CD14-positive monocyte (primary cell): ENCODE data around the gene GFRA3. TPM values are rescaled to one million over a fixed set of nuclear protein-coding genes. Genes with fewer than 3 reads are reported as not detected.

Experiments used
- DNase-seq, 3 donors: peaks; one replicate each; pipeline ENCODE4 v3.0.0-alpha.2; 2011 to 2022
- H2AFZ ChIP-seq: 2 replicates; pipeline ENCODE4 v1.6.0; 2012; ENCODE audit warnings: mild to moderate bottlenecking, low read depth, low read length, inconsistent platforms; ENCODE audit not compliant: insufficient read depth, poor library complexity, severe bottlenecking
- H3K27ac ChIP-seq, 2 donors: 1 replicate in 1 of 2; 2 replicates in 1 of 2; pipeline ENCODE4 v1.5.1; 2012 to 2013; ENCODE audit warnings: low read length in 2 of 2, control low read depth in 1 of 2, inconsistent platforms in 1 of 2, low read depth in 1 of 2, mild to moderate bottlenecking in 1 of 2
- H3K27me3 ChIP-seq, 2 donors: one replicate each; pipeline versions ENCODE4 v1.6.0 to v1.6.1; 2011 to 2013; ENCODE audit warnings: low read length in 2 of 2; ENCODE audit not compliant: control insufficient read depth in 2 of 2, insufficient read depth in 2 of 2
- H3K36me3 ChIP-seq, 2 donors: replicated peaks in 1 of 2; 1 replicate in 1 of 2; 2 replicates in 1 of 2; pipeline versions ENCODE4 v1.5.1 to v1.6.1; 2012 to 2013; ENCODE audit warnings: low read length in 2 of 2, control low read depth in 1 of 2, inconsistent platforms in 1 of 2, mild to moderate bottlenecking in 1 of 2; ENCODE audit not compliant: insufficient read depth in 2 of 2, control insufficient read depth in 1 of 2
- H3K4me1 ChIP-seq, 2 donors: 1 replicate in 1 of 2; 2 replicates in 1 of 2; pipeline versions ENCODE4 v1.5.1 to v1.6.1; 2012 to 2013; ENCODE audit warnings: low read length in 2 of 2, control low read depth in 1 of 2, inconsistent platforms in 1 of 2, mild to moderate bottlenecking in 1 of 2, moderate library complexity in 1 of 2; ENCODE audit not compliant: insufficient read depth in 2 of 2, control insufficient read depth in 1 of 2
- H3K4me2 ChIP-seq: replicated peaks from 2 replicates; pipeline ENCODE3; 2012; ENCODE audit warnings: low read length, moderate library complexity, mild to moderate bottlenecking; ENCODE audit not compliant: poor library complexity, severe bottlenecking; ENCODE audit errors: extremely low read depth
- H3K4me3 ChIP-seq, 3 experiments: fragments of 200-600 bp in 1 of 3; sonication (generic) in 1 of 3; replicated peaks in 1 of 3; 1 replicate in 2 of 3; 2 replicates in 1 of 3; pipeline ENCODE4 v1.5.1; 2011 to 2013; ENCODE audit warnings: low read length in 3 of 3, mild to moderate bottlenecking in 3 of 3, control low read depth in 2 of 3, low read depth in 2 of 3, inconsistent platforms in 1 of 3, moderate library complexity in 1 of 3
- H3K79me2 ChIP-seq: 2 replicates; pipeline ENCODE4 v1.6.0; 2012; ENCODE audit warnings: mild to moderate bottlenecking, control low read depth, inconsistent platforms, low read length, moderate library complexity; ENCODE audit not compliant: insufficient read depth
- H3K9ac ChIP-seq: 2 replicates; pipeline ENCODE4 v1.6.0; 2017; ENCODE audit warnings: low read length, mild to moderate bottlenecking; ENCODE audit not compliant: insufficient read depth, poor library complexity, severe bottlenecking
- H3K9me3 ChIP-seq, 2 donors: replicated peaks in 1 of 2; 1 replicate in 1 of 2; 2 replicates in 1 of 2; pipeline versions ENCODE4 v1.5.1 to v1.6.1; 2012 to 2013; ENCODE audit warnings: low read length in 2 of 2, control low read depth in 1 of 2; ENCODE audit not compliant: control insufficient read depth in 1 of 2, insufficient read depth in 1 of 2
- H4K20me1 ChIP-seq: 2 replicates; pipeline ENCODE4 v1.6.0; 2012; ENCODE audit warnings: mild to moderate bottlenecking, low read length, control low read depth, moderate library complexity; ENCODE audit not compliant: insufficient read depth
- H3K27ac Mint-ChIP-seq, 7 donors: one replicate each; pipeline ENCODE4 v1.8.0; 2020; ENCODE audit warnings: mild to moderate bottlenecking in 7 of 7, mixed read lengths in 7 of 7, moderate library complexity in 6 of 7, inconsistent platforms in 2 of 7
- H3K27me3 Mint-ChIP-seq, 3 donors: one replicate each; pipeline ENCODE4 v1.8.0; 2021 to 2022; ENCODE audit warnings: low read depth in 3 of 3, mild to moderate bottlenecking in 3 of 3, mixed read lengths in 3 of 3, moderate library complexity in 3 of 3, inconsistent platforms in 1 of 3
- H3K36me3 Mint-ChIP-seq, 2 donors: one replicate each; pipeline ENCODE4 v1.8.0; 2020; ENCODE audit warnings: mixed read lengths in 2 of 2, inconsistent platforms in 1 of 2, mild to moderate bottlenecking in 1 of 2
- H3K4me1 Mint-ChIP-seq: one replicate; pipeline ENCODE4 v1.8.0; 2020; ENCODE audit warnings: mild to moderate bottlenecking, mixed read lengths
- H3K4me3 Mint-ChIP-seq, 2 donors: one replicate each; pipeline ENCODE4 v1.8.0; 2020; ENCODE audit warnings: mild to moderate bottlenecking in 2 of 2, mixed read lengths in 2 of 2, moderate library complexity in 1 of 2
- H3K9me3 Mint-ChIP-seq, 7 donors: one replicate each; pipeline ENCODE4 v1.8.0; 2020 to 2022; ENCODE audit warnings: mixed read lengths in 7 of 7, mild to moderate bottlenecking in 6 of 7, moderate library complexity in 6 of 7, inconsistent platforms in 2 of 7
- CTCF ChIP-seq: fragments of 200-600 bp; IDR thresholded peaks from one replicate; pipeline ENCODE4 v1.8.0; 2022; ENCODE audit warnings: antibody characterized with exemption, mild to moderate bottlenecking
- WGBS: methylation state at CpG from one replicate; pipeline ENCODE4 v1.1.5; 2013; ENCODE audit warnings: missing lambda C conversion rate; ENCODE audit not compliant: insufficient coverage; 5-methylcytosine and 5-hydroxymethylcytosine counted together
- intact Hi-C, 2 donors: fragments of 100-400 bp; cut with micrococcal nuclease; formaldehyde crosslinking; loops; one replicate each; pipeline versions ENCODE4 v1.15.0 to v1.15.1; 2023
- polyA plus RNA-seq, 3 donors: library from polyadenylated mRNA; depleted of rRNA in 1 of 3; unstranded in 2 of 3; stranded (reverse) in 1 of 3; fragments of 300-500 nt in 2 of 3; fragments of >200 nt in 1 of 3; fragmentation: Illumina TruSeq in 2 of 3; gene quantifications; 1 replicate in 2 of 3; 2 replicates in 1 of 3; pipeline ENCODE4 v1.2.3, GENCODE V29; 2012 to 2021

The GFRA3 gene
- polyA plus RNA-seq, 3 donors = not detected

- no peak for TF ChIP-seq CTCF
- no peak overlapping the region for H3K27ac ChIP-seq
- H3K4me2 ChIP-seq = no peak overlapping the region
- Mint-ChIP-seq H3K4me1 (no peaks in the 10 kb centered on the region), H3K36me3 (no peaks in the 10 kb centered on the region), H3K4me3 (no peak overlapping the region), H3K27ac (no peak overlapping the region), H3K9me3 (no peaks in the 10 kb centered on the region), H3K27me3 (peaks cover 1 to 10% (median 3%) of the 10 kb centered on the region in 3 donors)
- no peaks in the 10 kb centered on the region for H3K79me2 ChIP-seq
- no peak overlapping the region for H3K4me3 ChIP-seq
- no peaks in the 10 kb centered on the region for H3K4me1 ChIP-seq
- no peak overlapping the region for H2AFZ ChIP-seq
- no peaks in the 10 kb centered on the region for H3K36me3 ChIP-seq
- H3K9me3 ChIP-seq = no peaks in the 10 kb centered on the region
- no peak overlapping the region for H3K9ac ChIP-seq
- no peak for DNase-seq
- 100% methylated on average over 8 of the region's 8 CpGs for WGBS
- no peaks in the 10 kb centered on the region for H4K20me1 ChIP-seq
- intact Hi-C loops = no loop called here
- no peaks in the 10 kb centered on the region for H3K27me3 ChIP-seq
Observed at GRCh38 chr5:138264183-138264582, 10.2 kb downstream of the GFRA3 start.

- Histone ChIP-seq H3K27ac (no peak overlapping the region), H3K4me1 (no peaks in the 10 kb centered on the region), H4K20me1 (no peaks in the 10 kb centered on the region), H3K4me2 (no peak overlapping the region), H3K4me3 (no peak overlapping the region), H3K9ac (no peak overlapping the region), H3K9me3 (no peaks in the 10 kb centered on the region), H2AFZ (no peak overlapping the region), H3K36me3 (no peaks in the 10 kb centered on the region), H3K27me3 (no peaks in the 10 kb centered on the region), H3K79me2 (no peaks in the 10 kb centered on the region)
- Mint-ChIP-seq H3K36me3 (no peaks in the 10 kb centered on the region), H3K27ac (no peak overlapping the region), H3K27me3 (peaks cover 1 to 8% (median 2%) of the 10 kb centered on the region in 3 donors), H3K4me3 (no peak overlapping the region), H3K4me1 (no peaks in the 10 kb centered on the region), H3K9me3 (no peaks in the 10 kb centered on the region)
- 83% methylated on average over 1 of the region's 3 CpGs for WGBS
- DNase-seq = no peak
- intact Hi-C loops = no loop called here
- TF ChIP-seq CTCF = no peak
Observed at GRCh38 chr5:138263581-138263980, 10.8 kb downstream of the GFRA3 start.
